HepG2 (cell line): ENCODE measurements around the gene LSM10. TPM values are rescaled to one million over a fixed set of nuclear protein-coding genes. Genes with fewer than 3 reads are reported as not detected.

Source experiments
- ATAC-seq: fragments of 200-7000 bp; cut with Tn5 transposase; 3 replicates; pipeline ENCODE4 v1.9.1; 2020; ENCODE audit warnings: mild to moderate bottlenecking, moderate library complexity
- BruUV-seq: library from RNA; stranded (reverse); fragments of 400-500 nt; replicated peaks from 2 replicates; lab custom pipeline; 2021; lab: Mats Ljungman, UMichigan
- CTCF ChIA-PET: fragments of 300-600 bp; formaldehyde crosslinking; extraction: SDS; loops from one replicate; lab custom pipeline; 2021; ENCODE audit warnings: low total read pairs, inconsistent platforms, low intra/inter-chr PET ratio; lab: Yijun Ruan, JAX
- POLR2A ChIA-PET: fragments of 350-600 bp; sonication (Branson Sonifier 250); formaldehyde crosslinking; loops from one replicate; lab custom pipeline; 2020; ENCODE audit warnings: antibody characterized with exemption, inconsistent platforms; lab: Yijun Ruan, JAX
- DNase-seq: peaks from one replicate; pipeline ENCODE4 v3.0.0-alpha.2; 2015; ENCODE audit warnings: low spot score
- FAIRE-seq: peaks from 3 replicates; lab custom pipeline; 2011; peaks lifted over from hg19 to GRCh38; lab: Jason Lieb, UNC
- H2AFZ ChIP-seq: one replicate; pipeline ENCODE4 v1.6.1; 2011; ENCODE audit warnings: low read length, inconsistent platforms
- H3K27ac ChIP-seq: fragments of 300-600 bp; 3 replicates; pipeline ENCODE4 v1.8.0; 2011; ENCODE audit warnings: mixed run types, mild to moderate bottlenecking, mixed read lengths, low read length, inconsistent platforms; ENCODE audit not compliant: insufficient read depth; ENCODE audit errors: extremely low read length
- H3K27me3 ChIP-seq, 2 experiments: fragments of 200-600 bp in 1 of 2; 2 replicates in 1 of 2; 3 replicates in 1 of 2; pipeline versions ENCODE4 v1.6.0 to v1.8.0; 2011; ENCODE audit warnings: low read length in 2 of 2, mild to moderate bottlenecking in 2 of 2, moderate library complexity in 2 of 2, inconsistent platforms in 1 of 2; ENCODE audit not compliant: insufficient read depth in 2 of 2, control insufficient read depth in 1 of 2
- H3K36me3 ChIP-seq, 2 experiments: fragments of 200-600 bp in 1 of 2; replicated peaks in 1 of 2; 2 replicates in 1 of 2; 3 replicates in 1 of 2; pipeline versions ENCODE4 v1.5.1 to v1.8.0; 2011; ENCODE audit warnings: low read length in 2 of 2, inconsistent platforms in 1 of 2; ENCODE audit not compliant: insufficient read depth in 2 of 2, control insufficient read depth in 1 of 2
- H3K4me1 ChIP-seq: 2 replicates; pipeline ENCODE4 v1.5.1; 2012; ENCODE audit warnings: low read length, inconsistent platforms; ENCODE audit not compliant: insufficient read depth
- H3K4me2 ChIP-seq: 2 replicates; pipeline ENCODE4 v1.6.0; 2011; ENCODE audit warnings: low read depth, low read length, inconsistent platforms
- H3K4me3 ChIP-seq, 3 experiments: fragments of 200-600 bp in 1 of 3; sonication (generic), shearing (Covaris generic) in 1 of 3; replicated peaks in 1 of 3; 2 replicates each; pipeline ENCODE4 v1.5.1; 2011 to 2016; ENCODE audit warnings: low read length in 3 of 3, inconsistent platforms in 2 of 3, low read depth in 2 of 3, mild to moderate bottlenecking in 2 of 3, control low read depth in 1 of 3, mixed read lengths in 1 of 3; ENCODE audit not compliant: insufficient read depth in 1 of 3
- H3K79me2 ChIP-seq: one replicate; pipeline ENCODE4 v1.6.1; 2011; ENCODE audit warnings: low read length, inconsistent platforms; ENCODE audit not compliant: insufficient read depth
- H3K9ac ChIP-seq: 2 replicates; pipeline ENCODE4 v1.6.0; 2011; ENCODE audit warnings: mild to moderate bottlenecking, low read depth, low read length, inconsistent platforms; ENCODE audit not compliant: insufficient read depth
- H3K9me3 ChIP-seq: 2 replicates; pipeline ENCODE4 v1.5.1; 2012; ENCODE audit warnings: mild to moderate bottlenecking, low read length
- H4K20me1 ChIP-seq: 2 replicates; pipeline ENCODE4 v1.6.0; 2011; ENCODE audit warnings: inconsistent platforms, mild to moderate bottlenecking, low read length, moderate library complexity; ENCODE audit not compliant: insufficient read depth
- AKAP8 ChIP-seq: sonication (generic); formaldehyde crosslinking; IDR thresholded peaks from 2 replicates; pipeline ENCODE4 v1.5.1; 2020; ENCODE audit warnings: mild to moderate bottlenecking, missing genetic modification reagents
- CBX2 ChIP-seq, 2 experiments: fragments of 200-600 bp in 1 of 2; sonication (generic); formaldehyde crosslinking in 1 of 2; IDR thresholded peaks; 2 replicates each; pipeline versions ENCODE4 v1.7.0 to v1.8.1; 2018 to 2022; ENCODE audit warnings: low read depth in 2 of 2, low read length in 1 of 2, mild to moderate bottlenecking in 1 of 2, missing genetic modification reagents in 1 of 2
- CCDC6 ChIP-seq: sonication (generic); formaldehyde crosslinking; IDR thresholded peaks from 2 replicates; pipeline ENCODE4 v1.8.1; 2022; ENCODE audit warnings: mild to moderate bottlenecking, missing genetic modification reagents, moderate library complexity
- CEBPZ ChIP-seq: IDR thresholded peaks from 2 replicates; pipeline ENCODE4 v1.6.1; 2012; ENCODE audit warnings: low read length, improper control_type of control experiment
- FOXO4 ChIP-seq: sonication (generic); formaldehyde crosslinking; conservative IDR thresholded peaks from 2 replicates; pipeline ENCODE4 v1.8.1; 2023; ENCODE audit warnings: missing genetic modification reagents
- HNRNPK ChIP-seq: fragments of 200-400 bp; formaldehyde crosslinking; IDR thresholded peaks from 2 replicates; pipeline ENCODE4 v1.6.1; 2018; ENCODE audit warnings: low read length, low read depth, moderate library complexity, mild to moderate bottlenecking; ENCODE audit not compliant: poor library complexity, severe bottlenecking
- IRF9 ChIP-seq: sonication (generic); formaldehyde crosslinking; IDR thresholded peaks from 2 replicates; pipeline ENCODE4 v1.8.0; 2022; ENCODE audit warnings: missing genetic modification reagents, mild to moderate bottlenecking, borderline replicate concordance
- NAIF1 ChIP-seq: sonication (generic); formaldehyde crosslinking; IDR thresholded peaks from 2 replicates; pipeline ENCODE4 v1.5.0; 2020; ENCODE audit warnings: mild to moderate bottlenecking, missing genetic modification reagents, borderline replicate concordance
- POGZ ChIP-seq: sonication (generic); formaldehyde crosslinking; IDR thresholded peaks from 2 replicates; pipeline ENCODE4 v1.4.0; 2020; ENCODE audit warnings: mild to moderate bottlenecking, missing genetic modification reagents
- YY1 ChIP-seq: IDR thresholded peaks from 2 replicates; pipeline ENCODE4 v1.6.1; 2011; ENCODE audit warnings: low read length, low read depth, moderate library complexity, mild to moderate bottlenecking; ENCODE audit not compliant: insufficient read depth, insufficient replicate concordance
- ZFP36L1 ChIP-seq: sonication (generic); formaldehyde crosslinking; IDR thresholded peaks from 2 replicates; pipeline ENCODE4 v1.8.0; 2022; ENCODE audit warnings: mild to moderate bottlenecking, missing genetic modification reagents, moderate library complexity
- ZNF34 ChIP-seq: sonication (generic); formaldehyde crosslinking; IDR thresholded peaks from 2 replicates; pipeline ENCODE4 v1.4.0; 2020; ENCODE audit warnings: mild to moderate bottlenecking, missing genetic modification reagents, borderline replicate concordance
- ZNF567 ChIP-seq: sonication (generic); formaldehyde crosslinking; IDR thresholded peaks from 2 replicates; pipeline ENCODE4 v1.8.1; 2023; ENCODE audit warnings: mild to moderate bottlenecking, missing genetic modification reagents, borderline replicate concordance
- ZNF816 ChIP-seq: sonication (generic); formaldehyde crosslinking; IDR thresholded peaks from 2 replicates; pipeline ENCODE4 v1.8.0; 2022; ENCODE audit warnings: missing genetic modification reagents, mild to moderate bottlenecking, borderline replicate concordance
- WGBS: methylation state at CpG from one replicate; pipeline ENCODE4 v1.1.6; 2017; ENCODE audit warnings: low lambda C conversion rate; 5-methylcytosine and 5-hydroxymethylcytosine counted together
- in situ Hi-C: cut with HindIII; loops from 2 replicates; pipeline ENCODE4 v1.10.0; 2017; ENCODE audit warnings: low pct_unique_long_range_greater_than_20kb; ENCODE audit not compliant: extremely low pct_ligation_motif_present
- intact Hi-C: fragments of 100-400 bp; cut with micrococcal nuclease; formaldehyde crosslinking; loops from one replicate; pipeline ENCODE4 v1.10.0; 2022; ENCODE audit not compliant: unreplicated experiment
- polyA plus RNA-seq, 8 experiments: library from polyadenylated mRNA; depleted of rRNA in 3 of 8; stranded (reverse) in 7 of 8; unstranded in 1 of 8; fragments of >200 nt; fragmentation: Illumina TruSeq in 4 of 8; extraction: Trizol in 4 of 8; gene quantifications; 2 replicates each; pipeline versions ENCODE4 v1.2.1 to v1.2.3, GENCODE V29; 2011 to 2016; ENCODE audit warnings: low read depth in 4 of 8, missing spikeins in 1 of 8, mixed read lengths in 1 of 8; ENCODE audit not compliant: insufficient read depth in 1 of 8
- total RNA-seq, 5 experiments: library from RNA; depleted of rRNA; stranded (reverse); fragments of >200 nt; fragmentation: Illumina TruSeq; extraction: Trizol; gene quantifications; 2 replicates each; pipeline ENCODE4 v1.2.3, GENCODE V29; 2016; ENCODE audit warnings: low read depth in 1 of 5
- TF ChIP-seq, protein P1 (sequence below): sonication (generic); formaldehyde crosslinking; IDR thresholded peaks from 2 replicates; pipeline ENCODE4 v1.5.1; 2020; ENCODE audit warnings: missing genetic modification reagents, mild to moderate bottlenecking, borderline replicate concordance

The LSM10 gene
- total and polyA plus RNA-seq, 2 of the 13 experiments (the other 11 are each of a cell fraction or from before 2014, with no cell fraction given), result 14.0 to 52.0 TPM

- intact Hi-C loops (no loop called here), in situ Hi-C loops (no loop called here)
- H3K4me1 ChIP-seq, result peaks cover 25% of the 10 kb centered on the region
- H3K27ac ChIP-seq, result no peak overlapping the region
- no peak overlapping the region for H3K9ac ChIP-seq
- BruUV-seq, result no TSS peak
- no peaks in the 10 kb centered on the region for H3K79me2 ChIP-seq
- ChIA-PET CTCF (no interaction called here), POLR2A (no interaction called here)
- H3K4me2 ChIP-seq, result no peak overlapping the region
- H3K9me3 ChIP-seq, result no peaks in the 10 kb centered on the region
- 95% methylated on average over 8 of the region's 8 CpGs for WGBS
- H4K20me1 ChIP-seq, result no peaks in the 10 kb centered on the region
- no peak overlapping the region for H3K4me3 ChIP-seq
- DNase-seq (no peak), ATAC-seq (no peak), FAIRE-seq (no peak)
- peaks cover 38 to 71% of the 10 kb centered on the region in 2 experiments for H3K36me3 ChIP-seq
- H2AFZ ChIP-seq, result no peak overlapping the region
- TF ChIP-seq ZNF816 (no peak), NAIF1 (no peak), YY1 (no peak), IRF9 (CRISPR knock-in tag) (no peak), HNRNPK (no peak), ZNF567 (CRISPR knock-in tag) (no peak), AKAP8 (no peak), CBX2 (IDR thresholded peaks at IDR 0.05; ENCODE audit: low read depth, low read length) (no peak), CBX2 (CRISPR knock-in tag; IDR thresholded peaks at IDR 0.05; ENCODE audit: low read depth) (no peak), CCDC6 (CRISPR knock-in tag) (no peak), POGZ (CRISPR knock-in tag) (no peak), FOXO4 (no peak), ZFP36L1 (CRISPR knock-in tag) (no peak), ZNF34 (no peak), CEBPZ (no peak)
- TF ChIP-seq, protein P1, sequence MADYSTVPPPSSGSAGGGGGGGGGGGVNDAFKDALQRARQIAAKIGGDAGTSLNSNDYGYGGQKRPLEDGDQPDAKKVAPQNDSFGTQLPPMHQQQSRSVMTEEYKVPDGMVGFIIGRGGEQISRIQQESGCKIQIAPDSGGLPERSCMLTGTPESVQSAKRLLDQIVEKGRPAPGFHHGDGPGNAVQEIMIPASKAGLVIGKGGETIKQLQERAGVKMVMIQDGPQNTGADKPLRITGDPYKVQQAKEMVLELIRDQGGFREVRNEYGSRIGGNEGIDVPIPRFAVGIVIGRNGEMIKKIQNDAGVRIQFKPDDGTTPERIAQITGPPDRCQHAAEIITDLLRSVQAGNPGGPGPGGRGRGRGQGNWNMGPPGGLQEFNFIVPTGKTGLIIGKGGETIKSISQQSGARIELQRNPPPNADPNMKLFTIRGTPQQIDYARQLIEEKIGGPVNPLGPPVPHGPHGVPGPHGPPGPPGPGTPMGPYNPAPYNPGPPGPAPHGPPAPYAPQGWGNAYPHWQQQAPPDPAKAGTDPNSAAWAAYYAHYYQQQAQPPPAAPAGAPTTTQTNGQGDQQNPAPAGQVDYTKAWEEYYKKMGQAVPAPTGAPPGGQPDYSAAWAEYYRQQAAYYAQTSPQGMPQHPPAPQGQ, result no peak
- no peaks in the 10 kb centered on the region for H3K27me3 ChIP-seq
Measured at GRCh38 chr1:36346741-36347370, 50.9 kb downstream of the LSM10 start.
